Upper lobe of right lung (tissue), 1 donor: ENCODE measurements around the gene SRPK2. TPM values are rescaled to one million over a fixed set of nuclear protein-coding genes. Genes with fewer than 3 reads are reported as not detected.

Experiments
- ATAC-seq: fragments of 200-7000 bp; cut with Tn5 transposase; one replicate; pipeline ENCODE4 v1.9.1; 2020; ENCODE audit warnings: mild to moderate bottlenecking, moderate library complexity
- DNase-seq: peaks from one replicate; pipeline ENCODE4 v3.0.0-alpha.2; 2020
- H3K27ac ChIP-seq: fragments of 200-600 bp; one replicate; pipeline ENCODE4 v1.8.0; 2022
- H3K27me3 ChIP-seq: fragments of 200-600 bp; one replicate; pipeline ENCODE4 v1.8.0; 2022; ENCODE audit warnings: mild to moderate bottlenecking
- H3K36me3 ChIP-seq: fragments of 200-600 bp; one replicate; pipeline ENCODE4 v1.8.0; 2022
- H3K4me1 ChIP-seq: fragments of 200-600 bp; one replicate; pipeline ENCODE4 v1.8.0; 2022
- H3K4me3 ChIP-seq: fragments of 200-600 bp; one replicate; pipeline ENCODE4 v1.8.0; 2022; ENCODE audit warnings: mild to moderate bottlenecking
- H3K9me3 ChIP-seq: fragments of 200-600 bp; one replicate; pipeline ENCODE4 v1.8.0; 2022
- intact Hi-C: fragments of 100-400 bp; cut with DNase I; formaldehyde crosslinking; loops from one replicate; pipeline ENCODE4 v1.11.0; 2022
- total RNA-seq: library from RNA; stranded (reverse); fragmentation: NEBNext Ultra II Directional; extraction: Animal tissue kit (Norgen Biotek cat#: 25700); gene quantifications from one replicate; pipeline ENCODE4 v1.2.1, GENCODE V29; 2021
- TF ChIP-seq, protein P1 (sequence below): fragments of 200-600 bp; IDR thresholded peaks from one replicate; pipeline ENCODE4 v1.8.0; 2022; ENCODE audit warnings: antibody characterized with exemption
- donor health status: DM: no; HTN: yes; CAD: no; lungs with severe emphysema.

Gene SRPK2
- total RNA-seq, 1 donor from 2014 or later, result 48.5 TPM

DNA sequence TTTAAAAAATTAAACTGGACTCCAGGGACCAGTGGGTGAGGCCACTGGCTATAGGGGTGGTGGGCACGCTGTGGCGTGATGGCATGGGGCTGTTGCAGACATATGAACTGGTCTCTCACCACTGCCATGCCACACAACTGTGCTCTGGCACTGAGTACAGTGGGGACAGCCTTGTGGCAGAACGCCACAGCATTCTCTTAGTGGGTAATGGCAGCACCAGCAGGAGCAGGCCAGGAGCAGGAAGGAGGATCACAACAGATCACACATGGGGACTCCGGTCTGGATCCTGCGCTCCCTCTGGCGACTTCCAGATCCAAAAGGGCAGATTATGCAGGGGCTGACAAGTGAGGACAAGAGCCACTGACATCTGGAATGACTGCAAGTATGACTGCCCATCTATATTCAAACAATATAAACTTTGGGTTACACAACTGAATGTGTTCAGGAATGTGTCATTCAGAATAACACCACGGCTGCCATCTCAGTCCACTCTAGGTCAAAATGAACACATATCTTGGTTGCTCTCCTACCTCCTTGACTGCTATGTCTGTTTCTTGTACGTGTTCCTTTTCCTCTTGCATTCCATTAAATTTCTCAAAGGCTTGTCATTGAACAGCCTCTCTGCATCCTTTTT is 198.7 kb downstream of the SRPK2 start:
- TF ChIP-seq, protein P1, sequence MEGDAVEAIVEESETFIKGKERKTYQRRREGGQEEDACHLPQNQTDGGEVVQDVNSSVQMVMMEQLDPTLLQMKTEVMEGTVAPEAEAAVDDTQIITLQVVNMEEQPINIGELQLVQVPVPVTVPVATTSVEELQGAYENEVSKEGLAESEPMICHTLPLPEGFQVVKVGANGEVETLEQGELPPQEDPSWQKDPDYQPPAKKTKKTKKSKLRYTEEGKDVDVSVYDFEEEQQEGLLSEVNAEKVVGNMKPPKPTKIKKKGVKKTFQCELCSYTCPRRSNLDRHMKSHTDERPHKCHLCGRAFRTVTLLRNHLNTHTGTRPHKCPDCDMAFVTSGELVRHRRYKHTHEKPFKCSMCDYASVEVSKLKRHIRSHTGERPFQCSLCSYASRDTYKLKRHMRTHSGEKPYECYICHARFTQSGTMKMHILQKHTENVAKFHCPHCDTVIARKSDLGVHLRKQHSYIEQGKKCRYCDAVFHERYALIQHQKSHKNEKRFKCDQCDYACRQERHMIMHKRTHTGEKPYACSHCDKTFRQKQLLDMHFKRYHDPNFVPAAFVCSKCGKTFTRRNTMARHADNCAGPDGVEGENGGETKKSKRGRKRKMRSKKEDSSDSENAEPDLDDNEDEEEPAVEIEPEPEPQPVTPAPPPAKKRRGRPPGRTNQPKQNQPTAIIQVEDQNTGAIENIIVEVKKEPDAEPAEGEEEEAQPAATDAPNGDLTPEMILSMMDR, result no peak

DNA sequence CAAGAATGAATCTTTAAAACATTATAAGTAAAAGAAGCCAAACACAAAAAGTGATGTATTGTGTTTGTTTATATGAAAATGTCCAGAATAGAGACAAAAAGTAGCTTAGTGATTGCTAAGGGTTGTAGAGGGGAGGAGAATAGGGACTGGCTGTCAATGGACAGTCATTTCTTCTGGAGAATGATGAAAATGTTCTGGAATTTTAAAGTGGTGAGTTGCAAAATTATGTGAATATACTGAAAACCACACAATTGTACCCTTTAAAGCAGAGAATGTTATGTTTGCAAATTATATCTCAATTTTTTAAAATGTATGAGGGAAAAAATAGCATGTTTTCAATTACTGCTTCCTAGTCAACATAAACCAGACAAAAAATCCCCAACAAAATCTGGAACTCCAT is 200.5 kb downstream of the SRPK2 start:
- intact Hi-C loops, result no loop called here
- no peak overlapping the region for H3K4me3 ChIP-seq
- H3K36me3 ChIP-seq, result no peaks in the 10 kb centered on the region
- TF ChIP-seq, protein P1, result no peak
- no peaks in the 10 kb centered on the region for H3K27me3 ChIP-seq
- no peaks in the 10 kb centered on the region for H3K4me1 ChIP-seq
- no peak for ATAC-seq
- no peak for DNase-seq
- no peak overlapping the region for H3K27ac ChIP-seq
- H3K9me3 ChIP-seq, result no peaks in the 10 kb centered on the region

More for the DNA sequence above, 198.7 kb downstream of the SRPK2 start:
- intact Hi-C loops, result no loop called here
- no peaks in the 10 kb centered on the region for H3K4me1 ChIP-seq
- no peaks in the 10 kb centered on the region for H3K27me3 ChIP-seq
- no peaks in the 10 kb centered on the region for H3K36me3 ChIP-seq
- DNase-seq, result no peak
- H3K27ac ChIP-seq, result no peak overlapping the region
- no peak overlapping the region for H3K4me3 ChIP-seq
- no peaks in the 10 kb centered on the region for H3K9me3 ChIP-seq
- ATAC-seq, result no peak

- no peaks in the 10 kb centered on the region for H3K4me1 ChIP-seq
- intact Hi-C loops, result no loop called here
- DNase-seq, result no peak
These were observed 201.2 kb downstream of the SRPK2 start for GRCh38 chr7:105187302-105188169.

GRCh38 chr7:105185290-105186010 is 203.3 kb downstream of the SRPK2 start:
- H3K27ac ChIP-seq, result no peak overlapping the region
- no peaks in the 10 kb centered on the region for H3K9me3 ChIP-seq
- intact Hi-C loops, result no loop called here
- H3K4me1 ChIP-seq, result no peaks in the 10 kb centered on the region
- DNase-seq, result no peak
- no peaks in the 10 kb centered on the region for H3K27me3 ChIP-seq
- TF ChIP-seq, protein P1, result no peak
- H3K4me3 ChIP-seq, result no peak overlapping the region
- no peak for ATAC-seq
- no peaks in the 10 kb centered on the region for H3K36me3 ChIP-seq

More at GRCh38 chr7:105187302-105188169, 201.2 kb downstream of the SRPK2 start:
- no peak for ATAC-seq
- Histone ChIP-seq H3K27me3 (no peaks in the 10 kb centered on the region), H3K9me3 (no peaks in the 10 kb centered on the region), H3K36me3 (no peaks in the 10 kb centered on the region), H3K4me3 (no peak overlapping the region), H3K27ac (no peak overlapping the region)
- TF ChIP-seq, protein P1, result no peak

DNA sequence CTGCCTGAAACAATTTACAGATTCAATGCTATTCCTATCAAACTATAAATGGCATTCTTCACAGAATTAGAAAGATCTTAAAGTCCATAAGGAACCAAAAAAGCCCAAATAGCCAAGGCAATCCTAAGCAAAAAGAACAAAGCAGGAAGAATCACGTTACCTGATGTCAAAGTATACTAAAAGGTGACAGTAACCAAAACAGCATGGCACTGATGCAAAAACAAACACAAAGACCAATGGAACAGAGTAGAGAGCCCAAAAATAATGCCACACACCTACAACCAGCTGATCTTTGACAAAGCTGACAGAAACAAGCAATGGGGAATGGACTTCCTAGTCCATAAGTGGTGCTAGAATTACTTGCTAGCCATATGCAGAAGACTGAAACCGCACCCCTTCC is 208.7 kb downstream of the SRPK2 start:
- no peak for DNase-seq
- peaks cover 4% of the 10 kb centered on the region for H3K9me3 ChIP-seq
- H3K36me3 ChIP-seq, result no peaks in the 10 kb centered on the region
- no peaks in the 10 kb centered on the region for H3K27me3 ChIP-seq
- no peak for ATAC-seq
- no peaks in the 10 kb centered on the region for H3K4me1 ChIP-seq
- TF ChIP-seq, protein P1, result no peak
- H3K27ac ChIP-seq, result no peak overlapping the region
- intact Hi-C loops, result no loop called here
- H3K4me3 ChIP-seq, result no peak overlapping the region
